ENCODE data around the gene MSL2.
"Not testable (repeated sequence)": the region's sequence is repeated elsewhere in the genome, so short reads cannot be mapped to it uniquely, and the experiment has no call there.

Gene MSL2

GRCh38 chr3:136141891-136142290, 54.2 kb downstream of the MSL2 start:
- H3K27me3 Mint-ChIP-seq = no peaks in the 10 kb centered on the region
- H3K4me3 Mint-ChIP-seq = no peak overlapping the region
- H3K36me3 Mint-ChIP-seq = peaks cover 3% of the 10 kb centered on the region
- H3K27ac Mint-ChIP-seq = peak overlapping the region; percentile 54
- H3K9me3 Mint-ChIP-seq (ENCODE audit: low read depth) = no peaks in the 10 kb centered on the region
- H3K4me1 Mint-ChIP-seq (ENCODE audit: low read depth) = peaks cover 26% of the 10 kb centered on the region

GRCh38 chr3:136141291-136141785, 54.8 kb downstream of the MSL2 start:
- no peaks in the 10 kb centered on the region for H3K9me3 Mint-ChIP-seq (ENCODE audit: low read depth)
- peaks cover 3% of the 10 kb centered on the region for H3K36me3 Mint-ChIP-seq
- peaks cover 25% of the 10 kb centered on the region for H3K4me1 Mint-ChIP-seq (ENCODE audit: low read depth)
- H3K27ac Mint-ChIP-seq = peak overlapping the region; percentile 54
- H3K4me3 Mint-ChIP-seq = no peak overlapping the region
- no peaks in the 10 kb centered on the region for H3K27me3 Mint-ChIP-seq

- H3K9me3 Mint-ChIP-seq (ENCODE audit: low read depth) = no peaks in the 10 kb centered on the region
- H3K4me1 Mint-ChIP-seq (ENCODE audit: low read depth) = peaks cover 11% of the 10 kb centered on the region
- no peaks in the 10 kb centered on the region for H3K27me3 Mint-ChIP-seq
- no peaks in the 10 kb centered on the region for H3K36me3 Mint-ChIP-seq
- no peak overlapping the region for H3K27ac Mint-ChIP-seq
- no peak overlapping the region for H3K4me3 Mint-ChIP-seq
Observed at GRCh38 chr3:136136454-136136853, 59.7 kb downstream of the MSL2 start.

GRCh38 chr3:136135039-136135802, 60.9 kb downstream of the MSL2 start:
- H3K4me3 Mint-ChIP-seq = no peak overlapping the region
- peaks cover 4% of the 10 kb centered on the region for H3K4me1 Mint-ChIP-seq (ENCODE audit: low read depth)
- H3K36me3 Mint-ChIP-seq = no peaks in the 10 kb centered on the region
- H3K27me3 Mint-ChIP-seq = no peaks in the 10 kb centered on the region
- H3K27ac Mint-ChIP-seq = no peak overlapping the region
- no peaks in the 10 kb centered on the region for H3K9me3 Mint-ChIP-seq (ENCODE audit: low read depth)

GRCh38 chr3:136134091-136134490, 62.0 kb downstream of the MSL2 start:
- H3K27me3 Mint-ChIP-seq = no peaks in the 10 kb centered on the region
- H3K36me3 Mint-ChIP-seq = no peaks in the 10 kb centered on the region
- H3K4me3 Mint-ChIP-seq = no peak overlapping the region
- H3K9me3 Mint-ChIP-seq (ENCODE audit: low read depth) = no peaks in the 10 kb centered on the region
- no peak overlapping the region for H3K27ac Mint-ChIP-seq
- peaks cover 4% of the 10 kb centered on the region for H3K4me1 Mint-ChIP-seq (ENCODE audit: low read depth)

- H3K36me3 Mint-ChIP-seq = peaks cover 11% of the 10 kb centered on the region
- H3K27me3 Mint-ChIP-seq; H3K27ac Mint-ChIP-seq; H3K9me3 Mint-ChIP-seq (ENCODE audit: low read depth); H3K4me1 Mint-ChIP-seq (ENCODE audit: low read depth); H3K4me3 Mint-ChIP-seq: not testable (repeated sequence)
Observed at GRCh38 chr3:136131647-136132046, 64.5 kb downstream of the MSL2 start.

GRCh38 chr3:136122006-136122405, 74.1 kb downstream of the MSL2 start:
- Mint-ChIP-seq H3K9me3 (ENCODE audit: low read depth) (no peaks in the 10 kb centered on the region), H3K27me3 (no peaks in the 10 kb centered on the region), H3K36me3 (peaks cover 3% of the 10 kb centered on the region), H3K4me3 (no peak overlapping the region), H3K4me1 (ENCODE audit: low read depth) (no peaks in the 10 kb centered on the region), H3K27ac (no peak overlapping the region)

- Mint-ChIP-seq H3K27ac (no peak overlapping the region), H3K36me3 (peaks cover 7% of the 10 kb centered on the region), H3K4me1 (ENCODE audit: low read depth) (no peaks in the 10 kb centered on the region), H3K9me3 (ENCODE audit: low read depth) (no peaks in the 10 kb centered on the region), H3K27me3 (no peaks in the 10 kb centered on the region), H3K4me3 (no peak overlapping the region)
Observed at GRCh38 chr3:136120373-136121348, 75.5 kb downstream of the MSL2 start.

GRCh38 chr3:136119783-136120182, 76.4 kb downstream of the MSL2 start:
- H3K27ac Mint-ChIP-seq; H3K9me3 Mint-ChIP-seq (ENCODE audit: low read depth); H3K4me1 Mint-ChIP-seq (ENCODE audit: low read depth); H3K27me3 Mint-ChIP-seq; H3K4me3 Mint-ChIP-seq: not testable (repeated sequence)
- H3K36me3 Mint-ChIP-seq = peaks cover 11% of the 10 kb centered on the region

GRCh38 chr3:136119332-136119731, 76.8 kb downstream of the MSL2 start:
- H3K27me3 Mint-ChIP-seq; H3K4me3 Mint-ChIP-seq; H3K9me3 Mint-ChIP-seq (ENCODE audit: low read depth); H3K27ac Mint-ChIP-seq; H3K4me1 Mint-ChIP-seq (ENCODE audit: low read depth): not testable (repeated sequence)
- H3K36me3 Mint-ChIP-seq = peaks cover 11% of the 10 kb centered on the region

GRCh38 chr3:136114421-136114820, 81.7 kb downstream of the MSL2 start:
- H3K36me3 Mint-ChIP-seq = peaks cover 17% of the 10 kb centered on the region
- no peaks in the 10 kb centered on the region for H3K27me3 Mint-ChIP-seq
- H3K4me1 Mint-ChIP-seq (ENCODE audit: low read depth) = peaks cover 8% of the 10 kb centered on the region
- H3K9me3 Mint-ChIP-seq (ENCODE audit: low read depth) = no peaks in the 10 kb centered on the region
- H3K27ac Mint-ChIP-seq = no peak overlapping the region
- no peak overlapping the region for H3K4me3 Mint-ChIP-seq

GRCh38 chr3:136110481-136110880, 85.7 kb downstream of the MSL2 start:
- no peak overlapping the region for H3K27ac Mint-ChIP-seq
- peaks cover 9% of the 10 kb centered on the region for H3K36me3 Mint-ChIP-seq
- peaks cover 12% of the 10 kb centered on the region for H3K4me1 Mint-ChIP-seq (ENCODE audit: low read depth)
- no peaks in the 10 kb centered on the region for H3K27me3 Mint-ChIP-seq
- H3K9me3 Mint-ChIP-seq (ENCODE audit: low read depth) = no peaks in the 10 kb centered on the region
- H3K4me3 Mint-ChIP-seq = no peak overlapping the region

- Mint-ChIP-seq H3K4me3 (no peak overlapping the region), H3K36me3 (peaks cover 7% of the 10 kb centered on the region), H3K27ac (no peak overlapping the region), H3K4me1 (ENCODE audit: low read depth) (peaks cover 16% of the 10 kb centered on the region), H3K9me3 (ENCODE audit: low read depth) (no peaks in the 10 kb centered on the region), H3K27me3 (no peaks in the 10 kb centered on the region)
Observed at GRCh38 chr3:136109499-136109898, 86.6 kb downstream of the MSL2 start.

- H3K4me3 Mint-ChIP-seq = no peak overlapping the region
- H3K4me1 Mint-ChIP-seq (ENCODE audit: low read depth) = peaks cover 16% of the 10 kb centered on the region
Observed at GRCh38 chr3:136106101-136106500, 90.0 kb downstream of the MSL2 start.

GRCh38 chr3:136105044-136105443, 91.1 kb downstream of the MSL2 start:
- peaks cover 3% of the 10 kb centered on the region for H3K36me3 Mint-ChIP-seq
- H3K27ac Mint-ChIP-seq = no peak overlapping the region
- H3K4me1 Mint-ChIP-seq (ENCODE audit: low read depth) = peaks cover 15% of the 10 kb centered on the region
- no peak overlapping the region for H3K4me3 Mint-ChIP-seq
- no peaks in the 10 kb centered on the region for H3K9me3 Mint-ChIP-seq (ENCODE audit: low read depth)
- no peaks in the 10 kb centered on the region for H3K27me3 Mint-ChIP-seq

More at GRCh38 chr3:136106101-136106500, 90.0 kb downstream of the MSL2 start:
- Mint-ChIP-seq H3K27ac (no peak overlapping the region), H3K36me3 (peaks cover 4% of the 10 kb centered on the region), H3K27me3 (no peaks in the 10 kb centered on the region), H3K9me3 (ENCODE audit: low read depth) (no peaks in the 10 kb centered on the region)

All from activated naive CD8-positive, alpha-beta T cell (primary cell).